Spleen (tissue), 7 donors: ENCODE data around the gene TSC22D1.

Source experiments
- POLR2A ChIP-seq, 3 donors: fragments of 450-650 bp; IDR thresholded peaks; one replicate each; pipeline ENCODE4 v1.5.1; 2017; ENCODE audit warnings: antibody characterized with exemption in 3 of 3, mild to moderate bottlenecking in 1 of 3
- POLR2AphosphoS5 ChIP-seq, 3 donors: sonication (generic); formaldehyde crosslinking; IDR thresholded peaks; one replicate each; pipeline ENCODE4 v1.5.1; 2017; ENCODE audit warnings: antibody characterized with exemption in 3 of 3
- TF ChIP-seq, protein P1 (sequence below), 11 experiments: fragments of 200-600 bp in 7 of 11; fragments of 450-650 bp in 4 of 11; sonication (generic) in 4 of 11; IDR thresholded peaks in 8 of 11; conservative IDR thresholded peaks in 3 of 11; 1 replicate in 7 of 11; 2 replicates in 4 of 11; pipeline versions ENCODE4 v1.4.0 to v1.8.0; 2016 to 2021; ENCODE audit warnings: antibody characterized with exemption in 11 of 11, inconsistent platforms in 4 of 11, mild to moderate bottlenecking in 1 of 11
- donor health status: DM: no; HTN: no; CAD: no; lungs with moderate emphysema.
- donor health status: DM: no; HTN: no; CAD: no.
- donor health status: DM: no; HTN: no; CAD: no.

DNA sequence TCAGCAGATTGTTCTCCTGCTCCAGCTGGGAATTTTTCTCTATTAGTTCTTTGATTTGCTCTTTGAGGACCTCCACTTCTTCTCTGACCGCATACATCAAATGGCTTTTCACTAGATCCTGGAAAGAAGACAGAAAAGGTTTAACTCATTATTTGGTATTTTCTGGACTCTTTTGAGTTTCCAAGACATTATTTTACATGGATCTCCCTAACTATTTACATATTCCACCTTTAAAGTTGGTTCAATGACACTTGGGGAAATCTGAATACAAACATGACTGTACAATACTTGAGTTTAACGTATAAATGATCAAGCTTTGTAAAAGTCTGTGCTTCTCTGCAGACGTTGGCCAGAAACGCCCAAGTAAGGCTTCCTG is 141.4 kb downstream of the TSC22D1 start:
- TF ChIP-seq POLR2A (IDR thresholded peaks at IDR 0.05) (no peak), POLR2AphosphoS5 (IDR thresholded peaks at IDR 0.05) (no peak)
- TF ChIP-seq, protein P1, sequence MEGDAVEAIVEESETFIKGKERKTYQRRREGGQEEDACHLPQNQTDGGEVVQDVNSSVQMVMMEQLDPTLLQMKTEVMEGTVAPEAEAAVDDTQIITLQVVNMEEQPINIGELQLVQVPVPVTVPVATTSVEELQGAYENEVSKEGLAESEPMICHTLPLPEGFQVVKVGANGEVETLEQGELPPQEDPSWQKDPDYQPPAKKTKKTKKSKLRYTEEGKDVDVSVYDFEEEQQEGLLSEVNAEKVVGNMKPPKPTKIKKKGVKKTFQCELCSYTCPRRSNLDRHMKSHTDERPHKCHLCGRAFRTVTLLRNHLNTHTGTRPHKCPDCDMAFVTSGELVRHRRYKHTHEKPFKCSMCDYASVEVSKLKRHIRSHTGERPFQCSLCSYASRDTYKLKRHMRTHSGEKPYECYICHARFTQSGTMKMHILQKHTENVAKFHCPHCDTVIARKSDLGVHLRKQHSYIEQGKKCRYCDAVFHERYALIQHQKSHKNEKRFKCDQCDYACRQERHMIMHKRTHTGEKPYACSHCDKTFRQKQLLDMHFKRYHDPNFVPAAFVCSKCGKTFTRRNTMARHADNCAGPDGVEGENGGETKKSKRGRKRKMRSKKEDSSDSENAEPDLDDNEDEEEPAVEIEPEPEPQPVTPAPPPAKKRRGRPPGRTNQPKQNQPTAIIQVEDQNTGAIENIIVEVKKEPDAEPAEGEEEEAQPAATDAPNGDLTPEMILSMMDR (IDR thresholded peaks at IDR 0.05 in 8 of 11, conservative IDR thresholded peaks at IDR 0.05 in 3 of 11), result no peak
